ENCODE data around the gene PROCA1.
"Not testable (repeated sequence)": the region's sequence is repeated elsewhere in the genome, so short reads cannot be mapped to it uniquely, and the experiment has no call there.

The PROCA1 gene

GRCh38 chr17:28665994-28666393 lies 45.7 kb downstream of the PROCA1 start:
- DNase-seq = no peak

GRCh38 chr17:28663723-28664122 lies 48.0 kb downstream of the PROCA1 start:
- no peak for DNase-seq

- DNase-seq = no peak
These were observed 49.2 kb downstream of the PROCA1 start for GRCh38 chr17:28662527-28662829.

- peak; percentile 75 for DNase-seq
These were observed 49.8 kb downstream of the PROCA1 start, which contains the start of the genes SDF2 and SUPT6H for GRCh38 chr17:28661635-28662526. Gene SDF2, minus strand, starts transcription at chr17:28661906. Its CDS starts 30 bp downstream, at chr17:28661876. Gene SUPT6H, plus strand, starts transcription at chr17:28662205. Its CDS starts 11,197 bp downstream, at chr17:28673402.

- not testable (repeated sequence) for DNase-seq
These were observed 52.2 kb downstream of the PROCA1 start for GRCh38 chr17:28659497-28659881.

- not testable (repeated sequence) for DNase-seq
These were observed 52.8 kb downstream of the PROCA1 start for GRCh38 chr17:28658766-28659496.

GRCh38 chr17:28658342-28658741 lies 53.3 kb downstream of the PROCA1 start:
- DNase-seq = not testable (repeated sequence)

GRCh38 chr17:28657756-28658155 lies 53.9 kb downstream of the PROCA1 start:
- DNase-seq = no peak

- no peak for DNase-seq
These were observed 56.5 kb downstream of the PROCA1 start for GRCh38 chr17:28655160-28655559.
